ENCODE data around the gene PRDX1.

- peak; percentile 86 for TF ChIP-seq CTCF (IDR thresholded peaks at IDR 0.05; ENCODE audit: borderline replicate concordance, extremely low read depth, low read length, poor library complexity, severe bottlenecking)
- no peak for TF ChIP-seq EZH2 (IDR thresholded peaks at IDR 0.05; ENCODE audit: borderline replicate concordance, low read depth, low read length, severe bottlenecking)
Observed at GRCh38 chr1:45512641-45513054, 9.0 kb downstream of the PRDX1 start.

Measured in DND-41 (cell line).